OCI-LY7 (cell line): Measurements from ENCODE around the gene ARL15. TPM values are rescaled to one million over a fixed set of nuclear protein-coding genes. Genes with fewer than 3 reads are reported as not detected.

Source experiments
- BruUV-seq: library from RNA; stranded (reverse); fragments of 400-500 nt; replicated peaks from 2 replicates; lab custom pipeline; 2021; lab: Mats Ljungman, UMichigan
- CTCF ChIA-PET: fragments of 300-600 bp; sonication (Branson Sonifier 250); formaldehyde crosslinking; loops from one replicate; lab custom pipeline; 2022; ENCODE audit warnings: antibody characterized with exemption; ENCODE audit not compliant: unreplicated experiment; lab: Charles Lee
- POLR2A ChIA-PET: fragments of 300-600 bp; sonication (Branson Sonifier 250); formaldehyde crosslinking; loops from one replicate; lab custom pipeline; 2022; ENCODE audit warnings: antibody characterized with exemption; lab: Charles Lee
- DNase-seq: peaks from one replicate; pipeline ENCODE4 v3.0.0-alpha.2; 2015; ENCODE audit warnings: low spot score
- H2AFZ ChIP-seq: fragments of 200-600 bp; sonication (generic), shearing (Covaris generic); 2 replicates; pipeline ENCODE4 v1.6.1; 2014; ENCODE audit warnings: mild to moderate bottlenecking, antibody characterized with exemption, low read length, moderate library complexity
- H3K27ac ChIP-seq: fragments of 200-600 bp; sonication (generic); 2 replicates; pipeline ENCODE4 v1.5.1; 2014; ENCODE audit warnings: mixed run types, low read depth, mild to moderate bottlenecking, moderate library complexity, low read length, inconsistent platforms; ENCODE audit not compliant: poor library complexity, severe bottlenecking
- H3K36me3 ChIP-seq: fragments of 200-600 bp; sonication (generic); 2 replicates; pipeline ENCODE4 v1.6.1; 2014; ENCODE audit warnings: mild to moderate bottlenecking, antibody characterized with exemption, low read length, moderate library complexity, mixed read lengths; ENCODE audit not compliant: insufficient read depth
- H3K4me1 ChIP-seq: fragments of 200-600 bp; sonication (generic); 2 replicates; pipeline ENCODE4 v1.5.1; 2014; ENCODE audit warnings: mild to moderate bottlenecking, low read length; ENCODE audit not compliant: insufficient read depth, poor library complexity, severe bottlenecking
- H3K4me2 ChIP-seq: fragments of 200-600 bp; sonication (generic); 2 replicates; pipeline ENCODE4 v1.6.1; 2014; ENCODE audit warnings: mild to moderate bottlenecking, low read length
- H3K4me3 ChIP-seq: fragments of 200-600 bp; sonication (generic); 2 replicates; pipeline ENCODE4 v1.5.1; 2014; ENCODE audit warnings: mild to moderate bottlenecking, low read depth, low read length; ENCODE audit not compliant: poor library complexity, severe bottlenecking
- H3K79me2 ChIP-seq: fragments of 200-600 bp; sonication (generic); 2 replicates; pipeline ENCODE4 v1.6.1; 2016; ENCODE audit warnings: low read depth, mild to moderate bottlenecking, low read length, moderate library complexity, mixed read lengths; ENCODE audit not compliant: insufficient read depth
- H3K9me2 ChIP-seq: fragments of 200-600 bp; sonication (generic); 2 replicates; pipeline ENCODE4 v1.6.1; 2016; ENCODE audit warnings: mild to moderate bottlenecking, low read length, mixed read lengths; ENCODE audit not compliant: insufficient read depth
- H3K9me3 ChIP-seq: fragments of 200-600 bp; sonication (generic); 2 replicates; pipeline ENCODE4 v1.6.1; 2014; ENCODE audit warnings: mild to moderate bottlenecking, mixed run types, low read length, mixed read lengths
- H4K20me1 ChIP-seq: fragments of 200-600 bp; sonication (generic); 2 replicates; pipeline ENCODE4 v1.6.1; 2014; ENCODE audit warnings: mild to moderate bottlenecking, antibody characterized with exemption, low read length, moderate library complexity, mixed read lengths; ENCODE audit not compliant: insufficient read depth
- EZH2phosphoT487 ChIP-seq: fragments of 200-600 bp; sonication (generic); IDR thresholded peaks from 2 replicates; pipeline ENCODE4 v1.6.1; 2018; ENCODE audit warnings: low read depth, borderline replicate concordance, mild to moderate bottlenecking, mixed run types, antibody characterized with exemption, low read length, moderate library complexity, mixed read lengths
- intact Hi-C: fragments of 100-400 bp; cut with micrococcal nuclease; formaldehyde crosslinking; loops from one replicate; pipeline ENCODE4 v1.10.0; 2022; ENCODE audit not compliant: unreplicated experiment
- total RNA-seq, 2 experiments: library from RNA; depleted of rRNA in 1 of 2; stranded (reverse); fragments of >200 nt in 1 of 2; shearing (Covaris generic) in 1 of 2; gene quantifications; 2 replicates each; pipeline ENCODE4 v1.2.3, GENCODE V29; 2014 to 2022
- TF ChIP-seq, protein P1 (sequence below): fragments of 200-600 bp; sonication (generic); conservative IDR thresholded peaks from 2 replicates; pipeline ENCODE4 v1.5.1; 2014; ENCODE audit warnings: mild to moderate bottlenecking, antibody characterized with exemption, low read length, moderate library complexity, mixed read lengths

ARL15 gene
- total RNA-seq, 2 experiments from 2014 or later: 18.8 to 24.4 TPM

DNA sequence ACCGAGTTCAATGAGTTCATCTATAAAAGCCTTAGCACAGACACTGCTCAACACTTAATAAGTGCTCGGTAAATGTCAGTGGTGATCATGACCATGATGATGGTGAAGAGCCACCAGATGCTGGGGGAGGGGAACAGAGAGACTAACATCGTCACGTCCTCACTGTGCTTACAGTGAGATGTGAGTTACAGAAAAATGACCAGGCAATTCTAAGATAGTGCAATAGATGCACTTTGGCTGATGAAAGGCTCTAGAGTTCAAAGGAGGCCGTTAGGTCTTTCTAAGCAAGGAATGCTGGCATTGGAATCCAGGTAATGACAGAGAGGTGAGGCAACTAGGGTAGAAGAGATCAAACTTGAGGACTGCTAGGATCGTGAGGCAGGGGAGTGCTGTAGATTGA is 36.7 kb downstream of the ARL15 start:
- no peak for TF ChIP-seq EZH2phosphoT487
- TF ChIP-seq, protein P1, sequence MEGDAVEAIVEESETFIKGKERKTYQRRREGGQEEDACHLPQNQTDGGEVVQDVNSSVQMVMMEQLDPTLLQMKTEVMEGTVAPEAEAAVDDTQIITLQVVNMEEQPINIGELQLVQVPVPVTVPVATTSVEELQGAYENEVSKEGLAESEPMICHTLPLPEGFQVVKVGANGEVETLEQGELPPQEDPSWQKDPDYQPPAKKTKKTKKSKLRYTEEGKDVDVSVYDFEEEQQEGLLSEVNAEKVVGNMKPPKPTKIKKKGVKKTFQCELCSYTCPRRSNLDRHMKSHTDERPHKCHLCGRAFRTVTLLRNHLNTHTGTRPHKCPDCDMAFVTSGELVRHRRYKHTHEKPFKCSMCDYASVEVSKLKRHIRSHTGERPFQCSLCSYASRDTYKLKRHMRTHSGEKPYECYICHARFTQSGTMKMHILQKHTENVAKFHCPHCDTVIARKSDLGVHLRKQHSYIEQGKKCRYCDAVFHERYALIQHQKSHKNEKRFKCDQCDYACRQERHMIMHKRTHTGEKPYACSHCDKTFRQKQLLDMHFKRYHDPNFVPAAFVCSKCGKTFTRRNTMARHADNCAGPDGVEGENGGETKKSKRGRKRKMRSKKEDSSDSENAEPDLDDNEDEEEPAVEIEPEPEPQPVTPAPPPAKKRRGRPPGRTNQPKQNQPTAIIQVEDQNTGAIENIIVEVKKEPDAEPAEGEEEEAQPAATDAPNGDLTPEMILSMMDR: no peak
- BruUV-seq: no TSS peak
- intact Hi-C loops: no loop called here
- H3K9me3 ChIP-seq: no peaks in the 10 kb centered on the region
- H3K9me2 ChIP-seq: no peaks in the 10 kb centered on the region
- POLR2A ChIA-PET: no interaction called here
- DNase-seq: no peak
- H3K27ac ChIP-seq: no peak overlapping the region
- H3K4me2 ChIP-seq: no peak overlapping the region
- CTCF ChIA-PET: no interaction called here
- no peak overlapping the region for H2AFZ ChIP-seq
- no peaks in the 10 kb centered on the region for H3K4me1 ChIP-seq
- H3K4me3 ChIP-seq: no peak overlapping the region
- 0 out of 2 replicates have a peak, but pooled peaks cover 3% of the 10 kb centered on the region for H4K20me1 ChIP-seq
- H3K36me3 ChIP-seq: no peaks in the 10 kb centered on the region
- H3K79me2 ChIP-seq: no peaks in the 10 kb centered on the region

DNA sequence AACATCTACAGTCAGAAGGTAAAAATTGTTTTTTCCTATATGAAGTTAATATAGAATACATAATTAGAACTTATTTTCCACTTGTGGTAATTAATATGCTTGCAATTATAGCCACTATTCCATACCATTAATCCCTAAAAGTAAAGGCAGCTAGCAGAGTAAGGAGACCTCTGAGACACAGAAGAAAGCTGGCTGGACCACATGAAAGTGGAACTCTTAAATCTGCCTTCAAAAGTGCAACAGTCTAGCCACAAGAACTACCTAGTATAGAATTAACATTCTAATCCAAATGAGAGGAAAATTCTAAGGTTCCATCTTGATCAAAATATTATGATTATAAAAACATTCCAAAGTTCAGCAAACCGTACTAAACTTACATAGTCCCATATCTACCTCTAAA is 37.6 kb downstream of the ARL15 start:
- no peak overlapping the region for H3K27ac ChIP-seq
- TF ChIP-seq, protein P1: no peak
- no peak for TF ChIP-seq EZH2phosphoT487
- H2AFZ ChIP-seq: no peak overlapping the region
- no peaks in the 10 kb centered on the region for H3K4me1 ChIP-seq
- H3K4me2 ChIP-seq: no peak overlapping the region
- no peak overlapping the region for H3K4me3 ChIP-seq
- intact Hi-C loops: no loop called here
- POLR2A ChIA-PET: interaction anchor here (0.6 to 1.2 kb wide), 3 partner anchors 80 to 488 kb away, joined by 3 to 4 read pairs (median 3); no protein-coding TSS in a partner anchor
- CTCF ChIA-PET: no interaction called here
- H3K36me3 ChIP-seq: no peaks in the 10 kb centered on the region
- DNase-seq: no peak
- 0 out of 2 replicates have a peak, but pooled peaks cover 3% of the 10 kb centered on the region for H4K20me1 ChIP-seq
- H3K9me2 ChIP-seq: no peaks in the 10 kb centered on the region
- no peaks in the 10 kb centered on the region for H3K9me3 ChIP-seq
- no peaks in the 10 kb centered on the region for H3K79me2 ChIP-seq
- BruUV-seq: no TSS peak

DNA sequence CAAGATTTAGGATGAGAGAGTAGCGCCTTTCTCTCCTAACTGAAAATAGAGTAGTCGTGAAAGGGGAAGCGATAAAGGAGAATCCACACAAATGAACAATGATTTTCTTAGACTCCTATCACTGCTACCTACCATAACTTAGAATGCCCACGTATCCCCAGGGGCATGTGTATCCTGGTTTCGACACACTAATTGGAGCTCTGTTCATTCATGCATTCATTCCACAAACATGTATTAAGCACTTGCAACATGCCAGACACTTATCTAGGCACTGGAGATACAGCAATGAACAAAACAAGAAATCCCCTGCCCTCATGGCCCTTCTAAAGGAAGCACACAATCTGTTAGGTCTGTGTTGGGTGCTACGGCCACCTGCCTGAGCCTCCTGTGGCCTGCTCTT is 40.0 kb downstream of the ARL15 start:
- no peak overlapping the region for H3K4me3 ChIP-seq
- no peak for TF ChIP-seq EZH2phosphoT487
- TF ChIP-seq, protein P1: no peak
- ChIA-PET CTCF (no interaction called here), POLR2A (no interaction called here)
- no peaks in the 10 kb centered on the region for H3K4me1 ChIP-seq
- 0 out of 2 replicates have a peak, but pooled peaks cover 3% of the 10 kb centered on the region for H4K20me1 ChIP-seq
- no peak overlapping the region for H3K4me2 ChIP-seq
- H3K9me2 ChIP-seq: peaks cover 3% of the 10 kb centered on the region; the same call in 1 of the 2 replicates
- no peaks in the 10 kb centered on the region for H3K9me3 ChIP-seq
- intact Hi-C loops: no loop called here
- no peak for DNase-seq
- no peaks in the 10 kb centered on the region for H3K36me3 ChIP-seq
- no TSS peak for BruUV-seq
- no peak overlapping the region for H2AFZ ChIP-seq
- H3K79me2 ChIP-seq: no peaks in the 10 kb centered on the region
- H3K27ac ChIP-seq: no peak overlapping the region
